Activated CD8-positive, alpha-beta memory T cell treated with anti-CD3 and anti-CD28 coated beads, Interleukin-2, amount 10 ng/mL, durations not matched to agents 7 days and 5 days (primary cell): ENCODE results near the gene EPB41L2. TPM values are rescaled to one million over a fixed set of nuclear protein-coding genes. Genes with fewer than 3 reads are reported as not detected.
"Not testable (repeated sequence)": the region's sequence is repeated elsewhere in the genome, so short reads cannot be mapped to it uniquely, and the experiment has no call there.

Experiments used
- ATAC-seq: fragments of 150-1000 bp; cut with Tn5 transposase; one replicate; pipeline ENCODE4 v1.10.0; 2021; ENCODE audit warnings: moderate library complexity
- CTCF ChIA-PET: fragments of 350-600 bp; sonication (Branson Sonifier 250); formaldehyde crosslinking; loops from one replicate; lab custom pipeline; 2021; ENCODE audit warnings: antibody characterized with exemption; lab: Charles Lee
- DNase-seq: peaks from one replicate; pipeline ENCODE4 v3.0.0-alpha.2; 2020
- H3K27ac Mint-ChIP-seq: one replicate; pipeline ENCODE4 v1.8.0; 2021; ENCODE audit warnings: mild to moderate bottlenecking, mixed read lengths
- H3K27me3 Mint-ChIP-seq: one replicate; pipeline ENCODE4 v1.8.0; 2021; ENCODE audit warnings: mixed read lengths
- H3K36me3 Mint-ChIP-seq: one replicate; pipeline ENCODE4 v1.8.0; 2021; ENCODE audit warnings: mild to moderate bottlenecking, mixed read lengths
- H3K4me1 Mint-ChIP-seq: one replicate; pipeline ENCODE4 v1.8.0; 2021; ENCODE audit warnings: mixed read lengths
- H3K4me3 Mint-ChIP-seq: one replicate; pipeline ENCODE4 v1.8.0; 2021; ENCODE audit warnings: mild to moderate bottlenecking, moderate library complexity, mixed read lengths
- H3K9me3 Mint-ChIP-seq: one replicate; pipeline ENCODE4 v1.8.0; 2022; ENCODE audit warnings: low read depth, mixed read lengths
- total RNA-seq, 2 experiments: library from RNA; stranded (reverse); gene quantifications; one replicate each; pipeline ENCODE4 v1.2.3, GENCODE V29; 2021

Gene EPB41L2
- total RNA-seq, 2 experiments from 2014 or later: 32.8 to 58.0 TPM

DNA sequence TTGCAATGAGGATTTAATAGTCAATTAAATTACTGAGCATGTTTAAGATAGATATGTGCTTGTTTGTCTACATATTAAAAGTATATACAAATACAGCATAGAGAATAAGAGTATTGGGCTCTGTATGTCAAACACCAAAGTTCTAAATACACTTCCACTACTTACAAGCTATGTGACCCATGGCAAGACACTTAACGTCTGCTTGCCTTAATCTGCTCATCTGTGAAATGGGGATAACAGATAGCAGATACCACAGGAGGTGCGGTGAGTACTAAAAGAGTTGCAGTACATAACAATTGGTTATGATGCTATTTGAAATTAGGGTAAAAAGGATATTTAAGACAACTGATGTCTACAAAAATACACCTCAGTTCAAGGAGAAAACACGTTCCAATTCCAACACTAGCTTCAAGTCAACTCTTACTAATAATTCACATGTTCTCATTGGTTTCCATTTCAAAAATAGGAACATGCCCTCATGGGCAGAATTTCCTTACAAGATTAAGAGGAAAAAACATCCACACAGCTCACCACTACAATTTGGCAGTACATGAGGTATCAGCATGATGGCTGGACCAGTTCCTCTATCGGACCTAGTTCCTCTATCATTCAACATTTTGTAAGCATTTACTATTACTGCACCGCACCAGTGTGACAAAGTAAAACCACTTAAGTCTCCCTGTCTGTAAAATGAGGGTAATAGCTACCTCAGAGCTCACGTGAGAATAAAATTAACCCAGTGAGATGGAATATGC is 134.7 kb downstream of the EPB41L2 start:
- no peak for ATAC-seq
- Mint-ChIP-seq H3K4me1 (no peaks in the 10 kb centered on the region), H3K36me3 (peaks cover 2% of the 10 kb centered on the region), H3K27ac (no peak overlapping the region), H3K9me3 (no peaks in the 10 kb centered on the region), H3K4me3 (no peak overlapping the region), H3K27me3 (no peaks in the 10 kb centered on the region)
- DNase-seq: no peak
- CTCF ChIA-PET: no interaction called here

DNA sequence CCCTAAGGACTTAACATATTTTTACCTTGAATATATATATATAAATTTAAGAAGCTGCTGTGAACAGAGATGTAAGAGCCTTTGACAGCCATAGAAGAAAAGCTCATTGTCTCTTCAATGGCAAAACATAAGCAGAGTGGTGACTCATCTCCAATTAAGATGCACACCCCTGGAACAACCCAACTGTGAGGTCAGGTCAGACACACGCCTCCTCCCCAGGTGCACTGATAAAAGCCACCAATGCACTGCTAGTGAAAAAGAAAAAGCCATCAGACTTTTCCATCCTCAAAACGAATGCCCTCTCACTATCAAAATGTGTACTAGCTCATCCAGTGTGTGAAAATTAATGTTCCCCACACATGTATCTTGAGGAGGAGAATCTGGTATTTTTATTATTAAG is 135.7 kb downstream of the EPB41L2 start:
- H3K27ac Mint-ChIP-seq: no peak overlapping the region
- H3K27me3 Mint-ChIP-seq: no peaks in the 10 kb centered on the region
- no peaks in the 10 kb centered on the region for H3K9me3 Mint-ChIP-seq
- ATAC-seq: no peak
- DNase-seq: no peak
- no peak overlapping the region for H3K4me3 Mint-ChIP-seq
- CTCF ChIA-PET: no interaction called here
- no peaks in the 10 kb centered on the region for H3K4me1 Mint-ChIP-seq
- H3K36me3 Mint-ChIP-seq: peaks cover 2% of the 10 kb centered on the region

DNA sequence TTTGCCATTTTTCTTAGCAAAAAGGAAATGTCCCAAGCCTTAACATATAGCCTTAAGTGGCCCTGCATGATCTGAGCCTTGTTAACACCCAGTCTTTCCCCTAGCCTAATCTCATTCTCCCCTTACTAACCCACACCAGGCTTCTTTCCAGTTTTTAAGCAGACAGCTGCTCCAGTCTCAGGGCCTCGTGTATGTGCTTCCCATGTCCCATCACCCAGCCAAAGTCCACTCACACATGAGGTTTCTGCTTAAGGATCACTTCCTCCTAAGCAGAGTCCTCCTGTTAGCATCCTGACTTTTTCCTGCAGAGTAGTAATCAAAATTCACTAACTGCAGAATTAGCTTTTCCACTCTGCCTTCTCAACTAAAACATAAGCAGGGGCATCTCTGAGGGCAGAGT is 139.7 kb downstream of the EPB41L2 start:
- Mint-ChIP-seq H3K4me3 (no peak overlapping the region), H3K4me1 (no peaks in the 10 kb centered on the region), H3K27me3 (no peaks in the 10 kb centered on the region), H3K9me3 (no peaks in the 10 kb centered on the region), H3K27ac (no peak overlapping the region), H3K36me3 (no peaks in the 10 kb centered on the region)
- ATAC-seq (no peak), DNase-seq (no peak)
- CTCF ChIA-PET: no interaction called here

DNA sequence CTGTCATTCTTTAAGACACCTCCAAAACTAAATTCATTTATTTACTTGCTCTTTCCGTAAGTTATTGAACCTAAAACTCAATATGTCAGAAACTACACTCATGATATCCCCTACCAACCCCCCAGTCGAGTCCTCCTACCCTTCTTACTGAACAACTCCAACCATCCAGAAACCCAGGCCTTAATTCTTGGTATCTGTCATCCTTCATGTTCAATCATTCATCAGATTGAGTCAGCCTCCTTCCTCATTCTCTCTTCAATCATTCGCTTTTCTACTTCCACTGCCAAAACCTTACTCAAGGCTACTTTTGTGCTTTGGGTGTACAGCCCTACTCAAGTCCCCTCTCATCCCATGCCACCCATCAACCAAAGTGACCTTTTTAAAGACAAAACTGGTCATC is 140.1 kb downstream of the EPB41L2 start:
- Mint-ChIP-seq H3K4me3 (no peak overlapping the region), H3K27me3 (no peaks in the 10 kb centered on the region), H3K4me1 (no peaks in the 10 kb centered on the region), H3K9me3 (no peaks in the 10 kb centered on the region), H3K27ac (no peak overlapping the region), H3K36me3 (no peaks in the 10 kb centered on the region)
- CTCF ChIA-PET: no interaction called here
- no peak for ATAC-seq
- DNase-seq: no peak

DNA sequence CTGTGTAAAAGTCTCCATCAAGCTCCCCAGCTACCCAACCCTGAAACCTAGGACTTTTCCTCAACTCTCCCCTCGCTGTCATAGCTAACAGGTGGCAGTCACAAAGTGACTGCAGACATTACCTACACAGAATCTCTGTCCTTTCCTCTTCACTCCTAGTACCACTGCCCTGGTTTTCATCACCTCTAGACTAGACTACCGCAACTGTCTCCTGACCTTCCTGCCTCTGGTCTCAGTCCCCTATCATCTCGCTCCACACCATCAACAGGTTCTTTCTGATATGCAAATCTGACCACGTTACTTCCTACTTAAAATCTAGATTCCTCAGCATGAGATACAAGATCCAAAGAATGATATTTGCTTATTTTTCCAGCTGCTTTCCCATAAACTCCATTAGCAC is 142.1 kb downstream of the EPB41L2 start:
- no peak for ATAC-seq
- DNase-seq: no peak
- CTCF ChIA-PET: no interaction called here
- no peaks in the 10 kb centered on the region for H3K36me3 Mint-ChIP-seq
- no peak overlapping the region for H3K27ac Mint-ChIP-seq
- no peaks in the 10 kb centered on the region for H3K9me3 Mint-ChIP-seq
- no peaks in the 10 kb centered on the region for H3K27me3 Mint-ChIP-seq
- H3K4me3 Mint-ChIP-seq: no peak overlapping the region
- H3K4me1 Mint-ChIP-seq: no peaks in the 10 kb centered on the region

DNA sequence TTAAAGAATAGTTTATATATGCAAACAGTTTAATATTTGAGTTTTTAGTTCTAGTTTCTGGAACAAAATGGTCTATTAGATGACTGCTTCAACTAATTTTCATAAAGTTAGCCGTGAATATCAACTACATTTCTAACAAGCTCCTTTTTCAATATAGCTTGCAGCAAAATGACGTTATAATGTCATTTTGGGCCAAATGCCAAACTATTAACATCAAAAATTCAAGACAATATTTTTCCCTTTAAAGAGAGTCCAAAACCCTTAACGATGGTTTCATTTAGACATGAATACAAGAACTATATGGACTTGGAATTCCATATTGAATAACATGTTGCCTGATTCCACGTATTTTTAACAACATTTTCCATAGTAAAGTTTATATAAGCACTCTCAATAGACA is 144.9 kb downstream of the EPB41L2 start:
- Mint-ChIP-seq H3K27ac (no peak overlapping the region), H3K4me3 (no peak overlapping the region), H3K4me1 (peaks cover 2% of the 10 kb centered on the region), H3K9me3 (peaks cover 2% of the 10 kb centered on the region), H3K27me3 (no peaks in the 10 kb centered on the region), H3K36me3 (peaks cover 2% of the 10 kb centered on the region)
- DNase-seq (no peak), ATAC-seq (no peak)
- CTCF ChIA-PET: no interaction called here

DNA sequence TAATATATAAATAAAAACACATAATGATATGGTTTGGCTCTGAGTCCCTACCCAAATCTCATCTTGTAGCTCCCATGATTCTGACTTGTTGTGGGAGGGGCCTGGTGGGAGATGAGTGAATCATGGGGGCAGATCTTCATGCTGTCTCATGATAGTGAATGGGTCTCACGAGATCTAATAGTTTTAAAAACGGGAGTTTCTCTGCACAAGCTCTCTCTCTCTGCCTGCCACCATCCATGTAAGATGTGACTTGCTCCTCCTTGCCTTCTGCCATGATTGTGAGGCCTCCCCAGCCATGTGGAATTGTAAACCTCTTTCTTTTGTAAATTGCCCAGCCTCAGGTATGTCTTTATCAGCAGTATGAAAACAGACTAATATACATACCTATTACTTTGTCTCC is 147.4 kb downstream of the EPB41L2 start:
- not testable (repeated sequence) for H3K27me3 Mint-ChIP-seq, H3K9me3 Mint-ChIP-seq, H3K27ac Mint-ChIP-seq, DNase-seq, H3K36me3 Mint-ChIP-seq, ATAC-seq, H3K4me3 Mint-ChIP-seq, H3K4me1 Mint-ChIP-seq
- CTCF ChIA-PET: interaction anchor here (0.8 kb wide), 1 partner anchor 909 kb away, joined by 3 read pairs; no protein-coding TSS in a partner anchor

DNA sequence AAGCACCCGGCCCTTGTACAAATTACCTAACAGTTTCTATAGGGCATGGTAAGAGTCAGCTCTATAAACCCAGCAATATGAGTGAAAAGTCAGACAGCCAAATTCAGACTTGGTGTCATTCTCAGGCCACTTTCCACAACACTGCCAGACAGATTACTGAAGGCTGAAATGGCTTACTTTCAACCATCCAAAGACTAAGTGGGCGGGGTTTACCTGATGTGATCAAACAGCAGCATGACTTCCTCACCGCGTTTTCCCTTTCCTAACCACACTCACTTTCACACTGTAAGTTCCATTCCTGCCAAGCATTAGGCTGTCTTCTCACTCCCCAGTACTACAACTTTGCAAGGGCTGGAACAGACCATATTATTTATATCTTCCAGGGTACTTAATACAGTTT is 149.9 kb downstream of the EPB41L2 start:
- H3K27ac Mint-ChIP-seq: no peak overlapping the region

DNA sequence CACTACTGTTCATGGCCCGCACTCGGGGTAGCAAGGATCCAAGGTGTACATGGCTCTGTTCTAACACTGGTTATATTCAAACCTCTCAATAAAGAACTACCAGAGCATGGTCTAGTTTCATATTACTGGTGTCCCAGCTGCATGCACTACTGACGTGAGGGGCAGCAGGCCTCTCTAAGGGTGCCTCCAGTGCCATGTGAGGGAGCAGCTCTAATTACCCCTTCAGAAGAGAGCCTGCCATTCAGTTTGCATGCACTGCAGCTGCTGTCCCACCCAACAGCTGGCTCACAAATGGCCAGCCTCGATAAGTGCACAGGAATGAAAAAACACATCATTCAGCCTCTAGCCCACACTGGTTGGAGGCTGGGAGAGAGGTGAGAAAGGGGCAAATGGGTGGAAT is 150.6 kb downstream of the EPB41L2 start:
- CTCF ChIA-PET: no interaction called here
- Mint-ChIP-seq H3K27me3 (peaks cover 3% of the 10 kb centered on the region), H3K9me3 (peaks cover 5% of the 10 kb centered on the region), H3K27ac (no peak overlapping the region), H3K36me3 (peaks cover 8% of the 10 kb centered on the region), H3K4me3 (no peak overlapping the region), H3K4me1 (peaks cover 9% of the 10 kb centered on the region)
- ATAC-seq (no peak), DNase-seq (no peak)

More for the DNA sequence above, 149.9 kb downstream of the EPB41L2 start:
- ATAC-seq (peak; percentile 51), DNase-seq (peak; percentile 49)
- Mint-ChIP-seq H3K36me3 (peaks cover 6% of the 10 kb centered on the region), H3K9me3 (peaks cover 5% of the 10 kb centered on the region), H3K4me3 (no peak overlapping the region), H3K4me1 (peaks cover 9% of the 10 kb centered on the region), H3K27me3 (peaks cover 3% of the 10 kb centered on the region)
- CTCF ChIA-PET: no interaction called here

DNA sequence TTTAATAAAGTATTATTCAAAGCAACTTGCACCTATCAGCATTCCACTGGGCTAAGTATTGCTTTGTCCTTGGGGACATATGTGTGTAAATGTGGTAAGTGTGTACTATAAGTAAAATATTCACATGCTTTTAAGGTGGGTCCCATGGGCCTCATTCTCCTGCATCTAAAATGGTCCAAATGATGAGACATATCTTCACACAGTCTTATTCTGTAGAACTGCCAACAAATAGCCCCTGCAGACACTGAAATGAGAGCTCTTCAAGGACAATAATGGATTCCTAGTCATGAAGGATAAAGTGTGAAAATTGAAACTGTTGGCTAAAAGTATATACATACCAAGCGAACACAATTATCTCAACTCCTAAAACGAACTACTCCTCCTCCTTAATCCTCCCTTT is 154.1 kb downstream of the EPB41L2 start:
- no peak for DNase-seq
- no peak overlapping the region for H3K27ac Mint-ChIP-seq
- peaks cover 4% of the 10 kb centered on the region for H3K9me3 Mint-ChIP-seq
- H3K4me1 Mint-ChIP-seq: peaks cover 12% of the 10 kb centered on the region
- CTCF ChIA-PET: interaction anchor here (0.9 kb wide), 1 partner anchor 9 kb away, joined by 3 read pairs; no protein-coding TSS in a partner anchor
- H3K4me3 Mint-ChIP-seq: no peak overlapping the region
- H3K36me3 Mint-ChIP-seq: peaks cover 9% of the 10 kb centered on the region
- peaks cover 3% of the 10 kb centered on the region for H3K27me3 Mint-ChIP-seq
- ATAC-seq: no peak

DNA sequence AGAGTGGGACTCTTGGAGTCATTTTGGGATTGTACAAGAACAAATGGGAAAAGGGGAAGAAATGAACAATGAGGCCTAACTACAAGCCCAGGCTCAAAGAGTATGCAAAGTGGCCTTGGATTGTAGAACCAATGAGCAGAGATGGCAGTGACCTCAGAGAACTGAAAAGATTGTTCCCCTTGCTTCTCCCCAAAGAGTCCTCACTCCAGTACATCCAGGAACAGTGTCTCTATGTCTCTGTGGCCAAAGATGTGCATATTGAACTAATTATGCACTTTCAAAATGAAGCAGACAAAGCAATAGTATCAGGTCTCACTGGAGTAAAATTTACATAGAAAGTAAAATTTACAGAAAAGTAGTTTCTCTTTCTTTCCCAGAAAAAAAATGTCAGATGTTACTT is 154.9 kb downstream of the EPB41L2 start:
- CTCF ChIA-PET: interaction anchor here (1.0 kb wide), 1 partner anchor 274 kb away, joined by 3 read pairs; no protein-coding TSS in a partner anchor
- peaks cover 10% of the 10 kb centered on the region for H3K4me1 Mint-ChIP-seq
- H3K27ac Mint-ChIP-seq: no peak overlapping the region

DNA sequence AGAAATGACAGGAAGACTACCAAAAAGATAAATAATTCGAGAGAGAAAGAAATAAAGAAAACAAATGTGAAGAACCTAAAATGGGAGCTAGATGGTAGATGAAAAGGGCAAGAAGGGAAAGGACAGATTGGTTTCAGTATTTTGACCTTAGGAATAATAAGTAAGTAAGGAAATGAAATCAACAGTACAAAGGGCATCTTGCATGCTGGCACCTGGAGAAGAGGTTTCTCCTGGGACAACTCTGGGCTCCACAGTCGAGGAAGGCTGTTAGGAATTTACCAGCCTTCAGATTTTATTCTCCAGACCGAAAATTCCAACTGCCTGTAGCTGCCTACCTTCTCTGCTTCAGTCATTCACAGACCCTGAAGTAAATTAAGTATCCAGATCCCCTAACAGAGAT is 155.4 kb downstream of the EPB41L2 start:
- H3K9me3 Mint-ChIP-seq: peaks cover 4% of the 10 kb centered on the region
- peaks cover 3% of the 10 kb centered on the region for H3K27me3 Mint-ChIP-seq
- CTCF ChIA-PET: interaction anchor here (1.0 kb wide), 1 partner anchor 275 kb away, joined by 3 read pairs; no protein-coding TSS in a partner anchor
- no peak for ATAC-seq
- peaks cover 5% of the 10 kb centered on the region for H3K4me1 Mint-ChIP-seq
- no peak overlapping the region for H3K4me3 Mint-ChIP-seq
- H3K36me3 Mint-ChIP-seq: peaks cover 9% of the 10 kb centered on the region
- H3K27ac Mint-ChIP-seq: no peak overlapping the region
- DNase-seq: no peak

More for the DNA sequence above, 154.9 kb downstream of the EPB41L2 start:
- peaks cover 3% of the 10 kb centered on the region for H3K27me3 Mint-ChIP-seq
- no peak overlapping the region for H3K4me3 Mint-ChIP-seq
- DNase-seq: no peak
- peaks cover 9% of the 10 kb centered on the region for H3K36me3 Mint-ChIP-seq
- peaks cover 4% of the 10 kb centered on the region for H3K9me3 Mint-ChIP-seq
- ATAC-seq: no peak

DNA sequence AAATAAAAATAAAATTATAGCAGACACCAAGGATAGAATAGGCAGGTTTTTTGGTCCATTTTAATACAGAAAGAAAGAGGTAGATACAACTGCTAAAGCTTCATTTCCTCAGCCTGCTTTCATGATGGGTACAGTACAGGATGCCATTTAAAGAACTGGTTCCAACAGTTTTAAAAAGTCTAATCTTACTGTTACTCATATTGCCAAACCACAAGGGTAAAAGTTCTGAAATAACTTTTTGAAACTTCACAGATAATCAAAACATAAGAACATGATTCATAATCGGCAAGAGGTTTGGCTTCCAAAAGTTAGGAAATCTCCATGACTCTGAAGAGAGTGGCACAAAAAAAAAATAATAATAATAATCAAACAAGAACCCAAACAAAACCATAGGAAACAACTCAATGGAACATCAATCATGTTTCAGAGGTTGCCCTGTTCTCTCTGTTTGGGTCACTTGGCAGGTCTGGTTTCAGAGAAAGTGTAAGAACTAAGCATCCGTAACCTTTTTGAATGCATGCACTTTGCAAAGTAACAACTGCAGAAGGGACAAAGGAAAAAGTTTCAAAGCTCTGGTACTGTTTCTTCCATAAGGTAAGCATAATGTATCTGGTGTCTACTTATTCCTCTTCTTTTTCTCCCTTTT is 156.2 kb downstream of the EPB41L2 start:
- CTCF ChIA-PET: no interaction called here
- Mint-ChIP-seq H3K9me3 (peaks cover 3% of the 10 kb centered on the region), H3K36me3 (peaks cover 9% of the 10 kb centered on the region), H3K27ac (no peak overlapping the region), H3K4me1 (peaks cover 3% of the 10 kb centered on the region), H3K4me3 (no peak overlapping the region), H3K27me3 (peaks cover 3% of the 10 kb centered on the region)
- DNase-seq (no peak), ATAC-seq (no peak)

DNA sequence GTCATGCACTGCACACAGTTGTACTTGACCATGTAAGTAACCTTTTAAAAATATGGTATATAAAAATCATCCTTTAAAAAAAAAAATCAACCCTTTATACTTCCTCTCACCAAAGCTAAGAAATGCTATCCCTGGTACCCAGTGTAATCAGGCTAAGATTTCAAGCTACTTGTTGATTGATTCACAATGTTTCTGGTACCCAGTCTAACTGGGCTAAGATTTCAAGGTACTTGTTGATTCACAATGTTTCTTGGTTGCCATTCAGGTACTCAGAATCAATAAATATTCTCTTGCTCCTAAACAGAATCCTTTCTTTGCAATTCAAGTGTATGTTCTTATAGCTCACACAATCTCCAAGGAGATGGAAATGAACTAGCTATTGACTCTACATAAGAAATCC is 159.4 kb downstream of the EPB41L2 start:
- Mint-ChIP-seq H3K36me3 (peaks cover 5% of the 10 kb centered on the region), H3K4me1 (peaks cover 3% of the 10 kb centered on the region), H3K27me3 (no peaks in the 10 kb centered on the region), H3K27ac (no peak overlapping the region), H3K9me3 (no peaks in the 10 kb centered on the region), H3K4me3 (no peak overlapping the region)
- CTCF ChIA-PET: no interaction called here
- ATAC-seq: no peak
- DNase-seq: no peak
